ENCODE measurements around the gene PARVG.
"Not testable (repeated sequence)": the region's sequence is repeated elsewhere in the genome, so short reads cannot be mapped to it uniquely, and the experiment has no call there.

The PARVG gene

DNA sequence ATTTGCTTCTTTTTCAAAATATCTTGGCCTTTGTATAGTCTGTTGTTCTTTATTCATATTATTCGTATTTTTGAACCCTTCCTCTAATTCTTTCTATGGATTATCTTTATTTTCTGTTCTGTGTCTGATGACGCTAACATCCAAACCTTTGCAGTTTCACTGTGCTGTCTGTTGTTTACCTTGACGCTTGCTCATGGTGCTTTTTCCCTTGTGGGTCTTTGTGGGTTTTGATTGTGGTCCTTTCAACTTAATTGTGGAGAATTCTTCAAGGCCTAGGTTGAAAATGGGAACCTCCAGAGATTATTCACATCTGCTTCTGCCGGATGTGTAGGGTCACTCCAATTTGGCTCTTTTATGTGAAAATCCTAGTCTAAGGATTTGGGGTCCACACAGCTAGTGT is 34.6 kb downstream of the PARVG start:
- no peak for DNase-seq

DNA sequence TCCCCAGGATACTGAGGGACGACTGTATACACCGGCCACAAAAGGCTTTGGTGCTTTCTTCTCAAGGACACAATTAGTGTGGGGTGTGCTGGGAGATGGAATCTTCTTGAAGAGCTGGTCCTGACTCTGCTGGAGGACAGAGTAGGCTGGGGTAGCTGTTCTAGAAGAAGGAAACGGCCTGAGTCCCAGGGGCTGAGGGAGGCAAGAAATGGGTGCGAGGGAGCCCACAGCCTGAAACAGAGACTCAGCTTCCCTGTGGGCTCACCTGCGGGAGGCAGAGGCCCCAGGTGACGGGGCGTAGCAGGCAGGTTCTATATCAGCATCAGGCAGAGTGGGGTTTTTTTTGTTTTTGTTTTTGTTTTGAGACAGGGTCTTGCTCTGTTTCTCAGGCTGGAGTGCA is 36.6 kb downstream of the PARVG start:
- DNase-seq, result no peak

GRCh38 chr22:44218071-44218470 is 37.3 kb downstream of the PARVG start:
- no peak for DNase-seq

GRCh38 chr22:44219101-44219870 is 38.6 kb downstream of the PARVG start:
- DNase-seq, result no peak

DNA sequence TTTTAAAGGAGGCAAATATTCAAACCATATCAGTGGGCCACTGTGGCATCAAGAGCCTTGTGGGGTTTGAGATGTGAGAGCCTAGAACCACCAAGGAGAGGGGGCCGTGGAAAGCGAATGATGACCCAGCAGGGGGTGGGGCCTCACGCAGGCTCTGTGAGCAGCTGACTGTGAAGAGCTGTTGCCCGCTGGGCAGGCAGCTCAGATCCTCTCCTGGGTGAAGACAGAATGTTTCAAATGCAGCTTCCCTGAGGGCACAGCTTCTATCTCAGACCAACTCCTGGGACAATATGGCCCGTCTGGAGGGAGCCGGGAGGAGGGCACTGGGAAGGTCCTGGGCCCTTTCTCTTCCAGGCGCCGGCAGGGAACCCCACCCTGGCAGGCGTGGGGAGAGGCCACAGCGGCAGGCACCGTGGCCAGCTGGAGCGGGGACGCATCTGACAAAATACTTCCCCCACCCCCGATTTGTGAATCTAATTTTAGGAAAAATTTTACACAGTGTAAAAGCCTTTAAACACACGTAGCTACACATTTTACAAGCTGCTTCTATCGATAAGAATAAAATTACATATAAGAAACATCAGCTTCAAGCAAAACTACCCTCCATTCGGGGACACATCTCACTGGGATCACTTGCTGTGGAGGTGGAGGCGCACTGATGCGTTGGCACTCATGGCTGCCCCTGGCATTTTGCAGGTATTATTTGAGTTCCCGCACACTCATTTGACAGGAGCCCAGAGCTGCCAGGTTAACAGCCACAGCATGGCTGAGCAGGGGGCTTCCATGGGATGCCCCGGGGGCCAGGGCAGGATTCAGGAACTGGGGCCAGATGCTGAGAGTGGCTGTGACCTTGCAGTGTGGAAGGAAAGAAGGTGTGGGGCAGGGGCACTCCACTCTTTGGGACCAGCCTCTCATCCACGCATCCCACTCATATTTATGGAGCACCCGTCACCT is 40.3 kb downstream of the PARVG start:
- DNase-seq, result no peak

- no peak for DNase-seq
These were observed 41.2 kb downstream of the PARVG start for GRCh38 chr22:44221710-44222475.

DNA sequence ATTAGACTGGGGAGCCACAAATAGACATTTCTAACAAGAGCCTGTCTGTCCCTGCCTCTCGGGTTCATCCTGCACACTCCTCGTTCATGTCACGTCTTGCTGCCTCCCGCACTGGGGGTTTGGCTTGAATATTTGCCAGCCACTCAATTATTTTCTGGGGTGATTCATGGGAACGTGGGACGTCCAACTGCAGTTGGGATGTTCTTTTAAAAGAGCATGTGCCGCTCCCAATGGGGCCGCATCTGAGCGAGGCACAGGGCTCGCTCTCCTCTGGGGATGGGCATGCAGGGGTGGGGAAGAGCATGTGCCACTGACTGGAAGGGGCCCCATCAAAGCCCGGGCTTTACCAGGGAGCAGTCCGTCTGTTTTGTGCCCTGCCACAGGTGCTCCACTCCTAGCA is 43.4 kb downstream of the PARVG start:
- no peak for DNase-seq

- no peak for DNase-seq
These were observed 44.5 kb downstream of the PARVG start for GRCh38 chr22:44225091-44225689.

- DNase-seq, result no peak
These were observed 45.1 kb downstream of the PARVG start for GRCh38 chr22:44225812-44226211.

GRCh38 chr22:44229331-44229730 is 48.6 kb downstream of the PARVG start:
- DNase-seq, result no peak

- no peak for DNase-seq
These were observed 49.1 kb downstream of the PARVG start for GRCh38 chr22:44229809-44230208.

DNA sequence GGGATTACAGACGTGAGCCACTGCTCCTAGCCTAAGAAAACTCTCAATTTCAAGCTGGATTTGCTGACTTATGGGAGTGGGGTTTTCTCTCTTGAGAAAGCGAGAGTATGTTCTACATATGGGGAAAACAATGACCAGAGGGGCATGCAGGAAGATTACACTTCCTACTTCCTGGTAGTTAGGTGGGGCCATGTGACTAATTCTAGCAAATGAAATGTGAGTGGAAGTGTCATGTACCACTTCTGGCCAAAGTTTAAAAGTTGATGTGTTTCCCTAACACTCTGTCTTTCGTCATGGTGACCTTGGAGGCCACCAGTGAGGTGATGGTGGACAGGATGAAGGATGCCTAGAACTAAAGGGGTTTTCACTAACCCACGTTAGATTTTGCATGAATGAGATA is 50.5 kb downstream of the PARVG start:
- DNase-seq, result no peak

GRCh38 chr22:44234372-44234771 is 53.6 kb downstream of the PARVG start:
- DNase-seq, result not testable (repeated sequence)

DNA sequence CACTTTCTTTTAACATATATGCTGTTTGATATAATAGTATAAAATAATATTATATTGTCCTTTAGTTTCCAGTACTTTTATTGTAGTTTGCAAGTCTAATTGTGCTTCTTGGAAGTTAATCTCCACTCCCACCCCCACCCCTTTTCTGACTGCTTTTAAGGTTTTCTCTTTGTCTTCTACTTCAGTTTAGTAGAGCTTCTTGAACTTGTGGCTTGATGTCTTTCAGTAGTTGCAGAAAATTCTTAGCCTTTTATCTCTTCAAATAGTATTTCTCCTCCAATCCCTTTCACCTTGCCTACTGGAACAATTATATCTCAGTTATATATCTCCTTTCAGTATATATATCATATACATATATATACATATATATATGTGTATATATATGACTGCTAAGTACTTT is 56.6 kb downstream of the PARVG start:
- no peak for DNase-seq

DNA sequence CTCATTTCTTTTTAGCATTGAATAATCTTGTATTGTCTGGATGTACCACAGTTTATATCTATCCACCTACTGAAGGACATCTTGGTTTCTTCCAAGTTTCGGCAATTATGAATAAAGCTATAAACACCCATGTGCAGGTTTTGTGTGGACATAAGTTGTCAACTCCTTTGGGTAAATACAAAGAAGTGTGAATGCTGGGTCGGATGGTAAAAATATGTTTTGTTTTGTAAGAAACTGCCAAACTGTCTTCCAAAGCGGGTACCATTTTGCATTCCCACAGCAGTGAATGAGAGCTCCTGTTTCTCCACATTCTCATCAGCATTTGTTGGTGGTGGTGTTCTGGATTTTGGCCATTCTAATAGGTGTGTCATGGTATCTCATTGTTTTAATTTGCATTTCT is 60.4 kb downstream of the PARVG start:
- DNase-seq, result not testable (repeated sequence)

DNA sequence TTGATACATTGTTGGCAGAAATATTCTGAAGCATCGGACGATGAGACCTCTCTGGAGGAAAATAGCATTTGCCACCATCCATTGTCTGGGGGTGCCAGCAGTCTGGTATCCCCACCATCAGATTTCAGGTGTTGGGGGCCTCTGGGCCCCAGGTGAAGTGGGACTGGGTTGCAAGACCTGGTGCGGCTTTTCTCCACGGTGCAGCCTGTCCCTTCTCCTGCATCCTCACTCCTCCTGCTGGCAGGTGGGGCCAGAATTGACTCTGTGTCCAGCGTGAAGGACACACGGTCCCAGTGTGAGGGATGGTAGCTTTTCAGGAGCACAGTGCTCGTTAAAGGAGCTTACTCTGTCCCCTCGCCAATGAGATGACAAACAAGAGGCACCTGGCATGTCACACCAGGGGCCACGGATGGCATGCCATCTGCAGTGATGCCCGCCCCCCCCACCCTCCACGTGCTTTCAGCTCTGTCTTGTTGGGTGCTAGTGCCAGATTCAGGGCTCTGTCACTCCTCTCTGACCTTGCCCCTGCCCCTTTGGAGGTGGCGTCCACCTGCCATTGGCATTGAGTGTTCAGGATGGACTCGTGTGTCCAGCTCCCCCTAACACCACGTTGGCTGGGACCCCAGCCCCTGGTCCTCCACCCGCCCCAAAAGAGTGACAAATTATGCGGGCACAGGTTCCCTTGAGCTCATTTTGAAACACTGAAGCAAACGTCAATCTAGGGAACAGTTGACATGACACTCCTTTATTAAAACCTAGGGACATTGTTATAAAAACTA is 62.4 kb downstream of the PARVG start:
- no peak for DNase-seq

DNA sequence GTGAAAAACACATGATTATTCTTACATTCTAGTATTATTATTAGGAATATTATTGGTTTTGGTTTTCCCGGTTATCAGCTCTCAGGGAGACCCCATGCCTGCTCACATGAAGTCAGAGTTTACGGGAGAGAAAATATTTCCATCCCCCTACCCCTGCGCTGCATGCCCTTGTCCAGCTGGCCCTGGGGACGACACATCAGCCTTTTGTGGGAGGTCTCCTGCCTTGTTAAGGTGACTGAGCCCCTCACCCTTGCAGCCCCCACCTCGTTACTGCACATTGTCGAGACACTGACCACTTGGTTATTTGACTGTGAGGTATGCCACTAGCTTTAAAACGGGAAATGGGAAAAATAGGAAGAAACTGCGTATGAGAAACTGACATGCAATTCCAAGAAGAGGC is 63.0 kb downstream of the PARVG start:
- no peak for DNase-seq

GRCh38 chr22:44244265-44244822 is 63.6 kb downstream of the PARVG start:
- no peak for DNase-seq

DNA sequence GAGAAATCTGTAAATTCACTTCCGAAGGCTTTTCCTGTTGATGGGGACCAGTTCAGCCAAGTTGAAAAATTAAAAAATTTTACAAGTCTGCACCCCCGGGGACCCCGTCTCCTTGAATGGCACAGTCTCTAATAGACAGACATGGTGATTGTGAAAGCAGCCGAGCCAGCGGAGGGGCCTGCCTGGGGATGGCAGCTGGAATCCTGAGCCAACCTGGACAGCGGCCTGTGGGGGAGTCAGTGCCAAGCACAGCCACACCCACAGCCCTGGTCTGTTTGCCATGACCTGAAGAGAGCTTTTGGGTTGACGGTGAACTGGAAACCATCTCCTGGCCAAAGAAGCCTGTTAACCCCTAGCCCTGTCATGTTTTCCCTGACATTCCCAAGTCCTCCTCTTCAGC is 64.7 kb downstream of the PARVG start:
- no peak for DNase-seq

GRCh38 chr22:44245867-44246266 is 65.1 kb downstream of the PARVG start:
- DNase-seq, result no peak

GRCh38 chr22:44246615-44247326 is 66.0 kb downstream of the PARVG start:
- DNase-seq, result no peak

Data from NCI-H2171 treated with DMSO at 0.1 percent for 48 hours (cell line).